GM23338 (cell line): ENCODE measurements around the gene COMMD8. TPM values are rescaled to one million over a fixed set of nuclear protein-coding genes. Genes with fewer than 3 reads are reported as not detected.

ENCODE experiments used
- ATAC-seq: fragments of 200-7000 bp; cut with Tn5 transposase; 3 replicates; pipeline ENCODE4 v1.9.1; 2020
- DNase-seq: peaks from one replicate; pipeline ENCODE4 v3.0.0-alpha.2; 2015; ENCODE audit warnings: low spot score
- H2AFZ ChIP-seq: fragments of 200-600 bp; sonication (generic); 2 replicates; pipeline ENCODE4 v1.8.0; 2016; ENCODE audit warnings: antibody characterized with exemption, mild to moderate bottlenecking, moderate library complexity
- H3F3A ChIP-seq: fragments of 200-600 bp; sonication (generic); replicated peaks from 2 replicates; pipeline ENCODE4 v1.8.0; 2017; ENCODE audit warnings: antibody characterized with exemption, mixed run types, low read depth
- H3K27ac ChIP-seq: fragments of 200-600 bp; sonication (generic); 2 replicates; pipeline ENCODE4 v1.6.1; 2016; ENCODE audit warnings: low read depth
- H3K27me3 ChIP-seq: fragments of 200-600 bp; sonication (generic); 2 replicates; pipeline ENCODE4 v1.8.0; 2016; ENCODE audit warnings: mild to moderate bottlenecking, mixed run types, moderate library complexity; ENCODE audit not compliant: insufficient read depth
- H3K36me3 ChIP-seq: fragments of 200-600 bp; sonication (generic); 2 replicates; pipeline ENCODE4 v1.8.0; 2016; ENCODE audit warnings: mild to moderate bottlenecking; ENCODE audit not compliant: insufficient read depth
- H3K4me1 ChIP-seq: fragments of 200-600 bp; sonication (generic); 2 replicates; pipeline ENCODE4 v1.8.0; 2016; ENCODE audit warnings: mild to moderate bottlenecking, moderate library complexity; ENCODE audit not compliant: insufficient read depth
- H3K4me2 ChIP-seq: fragments of 200-600 bp; sonication (generic); 2 replicates; pipeline ENCODE4 v1.7.1; 2017; ENCODE audit warnings: mixed run types
- H3K4me3 ChIP-seq: fragments of 200-600 bp; sonication (generic); 2 replicates; pipeline ENCODE4 v1.6.1; 2016; ENCODE audit warnings: mixed run types
- H3K79me2 ChIP-seq: fragments of 200-600 bp; sonication (generic); replicated peaks from 2 replicates; pipeline ENCODE4 v1.8.0; 2017; ENCODE audit warnings: mild to moderate bottlenecking; ENCODE audit not compliant: insufficient read depth
- H3K9me2 ChIP-seq: fragments of 200-600 bp; sonication (generic); 2 replicates; pipeline ENCODE4 v1.8.0; 2017; ENCODE audit not compliant: insufficient read depth
- H4K20me1 ChIP-seq: fragments of 200-600 bp; sonication (generic); replicated peaks from 2 replicates; pipeline ENCODE4 v1.8.0; 2017; ENCODE audit warnings: mild to moderate bottlenecking; ENCODE audit not compliant: insufficient read depth
- H3K27ac Mint-ChIP-seq: 2 replicates; pipeline ENCODE4 v1.8.0; 2020; ENCODE audit warnings: inconsistent platforms, mild to moderate bottlenecking, moderate library complexity, mixed read lengths
- H3K27me3 Mint-ChIP-seq: 3 replicates; pipeline ENCODE4 v1.8.0; 2022; ENCODE audit warnings: low read depth, mild to moderate bottlenecking, moderate library complexity, mixed read lengths, inconsistent platforms; ENCODE audit not compliant: insufficient read depth, poor library complexity
- H3K36me3 Mint-ChIP-seq: 3 replicates; pipeline ENCODE4 v1.8.0; 2021; ENCODE audit warnings: low read depth, mild to moderate bottlenecking, inconsistent platforms, moderate library complexity, mixed read lengths
- H3K4me1 Mint-ChIP-seq: 3 replicates; pipeline ENCODE4 v1.8.0; 2020; ENCODE audit warnings: mild to moderate bottlenecking, inconsistent platforms, mixed read lengths
- H3K4me3 Mint-ChIP-seq: 3 replicates; pipeline ENCODE4 v1.8.0; 2021; ENCODE audit warnings: moderate library complexity, mild to moderate bottlenecking, inconsistent platforms, mixed read lengths
- H3K9me3 Mint-ChIP-seq: 3 replicates; pipeline ENCODE4 v1.8.0; 2020; ENCODE audit warnings: moderate library complexity, mild to moderate bottlenecking, inconsistent platforms, mixed read lengths
- ETS1 ChIP-seq: IDR thresholded peaks from 2 replicates; pipeline ENCODE4 v1.6.1; 2016; ENCODE audit warnings: antibody characterized with exemption
- EZH2 ChIP-seq: fragments of 200-600 bp; sonication (generic); IDR thresholded peaks from one replicate; pipeline ENCODE4 v1.8.0; 2017; ENCODE audit warnings: antibody characterized with exemption, mild to moderate bottlenecking, low read depth; ENCODE audit not compliant: unreplicated experiment
- POLR2AphosphoS5 ChIP-seq: IDR thresholded peaks from 2 replicates; pipeline ENCODE4 v1.6.1; 2016; ENCODE audit warnings: antibody characterized with exemption, low read depth
- REST ChIP-seq: IDR thresholded peaks from one replicate; pipeline ENCODE4 v1.6.1; 2018; ENCODE audit warnings: antibody characterized with exemption; ENCODE audit not compliant: unreplicated experiment
- ZNF114 ChIP-seq: fragments of 250-450 bp; sonication (Bioruptor Pico); IDR thresholded peaks from 2 replicates; pipeline ENCODE4 v1.5.0; 2020; ENCODE audit warnings: mild to moderate bottlenecking, moderate library complexity
- polyA plus RNA-seq: library from polyadenylated mRNA; unstranded; fragments of >200 nt; fragmentation: Nextera tagmentation; extraction: Ambion mirVana; gene quantifications from 2 replicates; pipeline ENCODE4 v1.2.1, GENCODE V29; 2016
- total RNA-seq: library from RNA; depleted of rRNA; stranded (reverse); fragments of >200 nt; shearing (Covaris generic); gene quantifications from 2 replicates; pipeline ENCODE4 v1.2.3, GENCODE V29; 2014

Gene COMMD8
- total and polyA plus RNA-seq, 2 experiments from 2014 or later = 8.4 to 20.6 TPM

- H3K27ac Mint-ChIP-seq = peak overlapping the region; percentile 27
Measured at GRCh38 chr4:47462799-47463234, 685 bp downstream of the COMMD8 start.

GRCh38 chr4:47451657-47452056, 11.8 kb downstream of the COMMD8 start:
- no peak overlapping the region for H3K4me2 ChIP-seq
- no peak overlapping the region for H3K27ac ChIP-seq
- Mint-ChIP-seq H3K9me3 (no peaks in the 10 kb centered on the region), H3K36me3 (no peaks in the 10 kb centered on the region; the same call in 2 of the 3 replicates), H3K4me1 (no peaks in the 10 kb centered on the region), H3K27ac (no peak overlapping the region), H3K27me3 (no peaks in the 10 kb centered on the region), H3K4me3 (no peak overlapping the region)
- H3F3A ChIP-seq = no peaks in the 10 kb centered on the region
- no peaks in the 10 kb centered on the region for H3K79me2 ChIP-seq
- DNase-seq (no peak), ATAC-seq (no peak)
- TF ChIP-seq POLR2AphosphoS5 = no peak
- no peak for TF ChIP-seq ETS1
- H3K4me3 ChIP-seq = no peak overlapping the region
- H2AFZ ChIP-seq = no peak overlapping the region
- H3K4me1 ChIP-seq = no peaks in the 10 kb centered on the region
- no peaks in the 10 kb centered on the region for H3K36me3 ChIP-seq
- H3K9me2 ChIP-seq = no peaks in the 10 kb centered on the region
- no peaks in the 10 kb centered on the region for H3K27me3 ChIP-seq
- H4K20me1 ChIP-seq = no peaks in the 10 kb centered on the region

More at GRCh38 chr4:47462799-47463234, 685 bp downstream of the COMMD8 start:
- Mint-ChIP-seq H3K4me3 (peak overlapping the region; percentile 90), H3K36me3 (no peaks in the 10 kb centered on the region), H3K9me3 (no peaks in the 10 kb centered on the region), H3K4me1 (peaks cover 14% of the 10 kb centered on the region), H3K27me3 (peaks cover 6% of the 10 kb centered on the region)
- H3K4me2 ChIP-seq = peak overlapping the region; percentile 84
- peak overlapping the region; percentile 99 for H2AFZ ChIP-seq
- no peaks in the 10 kb centered on the region for H3K9me2 ChIP-seq
- DNase-seq (no peak), ATAC-seq (peak; percentile 54)
- H3K4me3 ChIP-seq = peak overlapping the region; percentile 92
- H3K27me3 ChIP-seq = no peaks in the 10 kb centered on the region
- H3K79me2 ChIP-seq = no peaks in the 10 kb centered on the region
- no peaks in the 10 kb centered on the region; the same call in 1 of the 2 replicates for H3K4me1 ChIP-seq
- H3F3A ChIP-seq = no peaks in the 10 kb centered on the region
- TF ChIP-seq ZNF114 (CRISPR knock-in tag) = no peak
- H3K36me3 ChIP-seq = no peaks in the 10 kb centered on the region
- H3K27ac ChIP-seq = 0 out of 2 replicates have a peak overlapping the region, but pooled peaks have one; percentile 64
- no peaks in the 10 kb centered on the region for H4K20me1 ChIP-seq

- no peak overlapping the region for H3K4me2 ChIP-seq
- TF ChIP-seq POLR2AphosphoS5 (no peak), EZH2 (no peak), ZNF114 (CRISPR knock-in tag) (no peak), ETS1 (no peak), REST (no peak)
Measured at GRCh38 chr4:47444031-47444430, 19.5 kb downstream of the COMMD8 start.

More at GRCh38 chr4:47444031-47444430, 19.5 kb downstream of the COMMD8 start:
- ATAC-seq (no peak), DNase-seq (no peak)
- H4K20me1 ChIP-seq = no peaks in the 10 kb centered on the region
- H3K36me3 Mint-ChIP-seq = no peaks in the 10 kb centered on the region
- no peak overlapping the region for H3K27ac ChIP-seq
- H3K27me3 ChIP-seq = no peaks in the 10 kb centered on the region
- H3K27ac Mint-ChIP-seq = no peak overlapping the region
- H3K9me3 Mint-ChIP-seq = no peaks in the 10 kb centered on the region
- peaks cover 1% of the 10 kb centered on the region for H3K27me3 Mint-ChIP-seq
- no peaks in the 10 kb centered on the region for H3K9me2 ChIP-seq
- H3K4me1 ChIP-seq = no peaks in the 10 kb centered on the region
- no peak overlapping the region for H3K4me3 Mint-ChIP-seq
- no peaks in the 10 kb centered on the region for H3F3A ChIP-seq
- no peak overlapping the region for H2AFZ ChIP-seq
- H3K36me3 ChIP-seq = no peaks in the 10 kb centered on the region
- no peaks in the 10 kb centered on the region for H3K79me2 ChIP-seq
- peaks cover 8% of the 10 kb centered on the region for H3K4me1 Mint-ChIP-seq
- no peak overlapping the region for H3K4me3 ChIP-seq
